B cell (primary cell): ENCODE measurements around the gene GDF2.

Experiments
- EZH2 ChIP-seq: IDR thresholded peaks from 2 replicates; pipeline ENCODE4 v1.6.1; 2012; ENCODE audit warnings: borderline replicate concordance, low read depth, mild to moderate bottlenecking, moderate library complexity, low read length; ENCODE audit not compliant: insufficient read depth, poor library complexity, severe bottlenecking
- TF ChIP-seq, protein P1 (sequence below): fragments of 200-600 bp; IDR thresholded peaks from one replicate; pipeline ENCODE4 v1.8.0; 2022; ENCODE audit warnings: antibody characterized with exemption, mild to moderate bottlenecking

DNA sequence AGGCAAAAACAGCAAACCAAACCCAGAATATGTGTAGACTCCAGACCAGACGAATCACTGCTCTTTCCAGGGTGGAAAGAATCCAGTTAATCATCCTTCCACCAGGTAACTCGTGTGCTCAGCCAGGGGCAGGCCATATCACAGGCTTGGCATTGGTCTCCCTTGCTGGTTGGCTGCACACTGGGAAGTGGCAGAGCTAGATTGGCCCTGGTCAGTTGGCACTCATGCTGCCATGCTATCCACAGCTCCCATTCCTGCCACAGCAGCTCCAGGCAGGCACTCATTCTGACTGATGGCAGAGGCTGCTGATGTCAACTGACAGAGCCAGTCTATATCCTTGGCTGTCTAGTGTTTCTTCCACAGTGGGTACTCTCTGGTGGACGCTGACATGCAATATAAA is 31.9 kb upstream of the GDF2 start:
- TF ChIP-seq, protein P1, sequence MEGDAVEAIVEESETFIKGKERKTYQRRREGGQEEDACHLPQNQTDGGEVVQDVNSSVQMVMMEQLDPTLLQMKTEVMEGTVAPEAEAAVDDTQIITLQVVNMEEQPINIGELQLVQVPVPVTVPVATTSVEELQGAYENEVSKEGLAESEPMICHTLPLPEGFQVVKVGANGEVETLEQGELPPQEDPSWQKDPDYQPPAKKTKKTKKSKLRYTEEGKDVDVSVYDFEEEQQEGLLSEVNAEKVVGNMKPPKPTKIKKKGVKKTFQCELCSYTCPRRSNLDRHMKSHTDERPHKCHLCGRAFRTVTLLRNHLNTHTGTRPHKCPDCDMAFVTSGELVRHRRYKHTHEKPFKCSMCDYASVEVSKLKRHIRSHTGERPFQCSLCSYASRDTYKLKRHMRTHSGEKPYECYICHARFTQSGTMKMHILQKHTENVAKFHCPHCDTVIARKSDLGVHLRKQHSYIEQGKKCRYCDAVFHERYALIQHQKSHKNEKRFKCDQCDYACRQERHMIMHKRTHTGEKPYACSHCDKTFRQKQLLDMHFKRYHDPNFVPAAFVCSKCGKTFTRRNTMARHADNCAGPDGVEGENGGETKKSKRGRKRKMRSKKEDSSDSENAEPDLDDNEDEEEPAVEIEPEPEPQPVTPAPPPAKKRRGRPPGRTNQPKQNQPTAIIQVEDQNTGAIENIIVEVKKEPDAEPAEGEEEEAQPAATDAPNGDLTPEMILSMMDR: no peak
- TF ChIP-seq EZH2: no peak
